ENCODE data around the gene CXCL6.

DNA sequence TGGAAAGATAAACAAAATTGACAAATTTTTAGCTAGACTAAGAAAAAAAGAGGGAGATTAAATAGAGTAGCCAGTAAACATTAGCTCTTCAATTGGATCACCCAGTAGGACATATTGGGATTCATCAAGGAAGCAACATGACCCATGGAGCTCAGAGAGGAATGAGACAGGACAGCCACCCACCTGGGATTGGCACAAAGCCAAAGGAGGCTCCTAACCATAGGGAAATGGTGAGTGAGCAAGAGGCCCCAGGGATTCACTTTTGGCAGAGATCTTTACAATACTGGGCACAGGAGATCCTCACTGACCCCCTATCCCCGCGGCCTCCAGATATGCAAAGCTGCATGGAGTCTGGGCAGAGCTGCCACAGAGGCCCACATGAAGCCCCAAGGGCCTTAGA lies 34.8 kb upstream of the CXCL6 start:
- TF ChIP-seq, protein P1, sequence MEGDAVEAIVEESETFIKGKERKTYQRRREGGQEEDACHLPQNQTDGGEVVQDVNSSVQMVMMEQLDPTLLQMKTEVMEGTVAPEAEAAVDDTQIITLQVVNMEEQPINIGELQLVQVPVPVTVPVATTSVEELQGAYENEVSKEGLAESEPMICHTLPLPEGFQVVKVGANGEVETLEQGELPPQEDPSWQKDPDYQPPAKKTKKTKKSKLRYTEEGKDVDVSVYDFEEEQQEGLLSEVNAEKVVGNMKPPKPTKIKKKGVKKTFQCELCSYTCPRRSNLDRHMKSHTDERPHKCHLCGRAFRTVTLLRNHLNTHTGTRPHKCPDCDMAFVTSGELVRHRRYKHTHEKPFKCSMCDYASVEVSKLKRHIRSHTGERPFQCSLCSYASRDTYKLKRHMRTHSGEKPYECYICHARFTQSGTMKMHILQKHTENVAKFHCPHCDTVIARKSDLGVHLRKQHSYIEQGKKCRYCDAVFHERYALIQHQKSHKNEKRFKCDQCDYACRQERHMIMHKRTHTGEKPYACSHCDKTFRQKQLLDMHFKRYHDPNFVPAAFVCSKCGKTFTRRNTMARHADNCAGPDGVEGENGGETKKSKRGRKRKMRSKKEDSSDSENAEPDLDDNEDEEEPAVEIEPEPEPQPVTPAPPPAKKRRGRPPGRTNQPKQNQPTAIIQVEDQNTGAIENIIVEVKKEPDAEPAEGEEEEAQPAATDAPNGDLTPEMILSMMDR (IDR thresholded peaks at IDR 0.05) = no peak
- TF ChIP-seq POLR2A (IDR thresholded peaks at IDR 0.05) = no peak

Data from lower leg skin (tissue), 3 donors.